Suprapubic skin (tissue), 3 donors: Measurements from ENCODE around the gene APOL3.

Source experiments
- CTCF ChIP-seq, 2 donors: fragments of 200-600 bp in 1 of 2; fragments of 450-650 bp in 1 of 2; sonication (generic) in 1 of 2; IDR thresholded peaks; one replicate each; pipeline ENCODE4 v1.5.1; 2016 to 2019; ENCODE audit warnings: antibody characterized with exemption in 2 of 2, mild to moderate bottlenecking in 1 of 2, moderate library complexity in 1 of 2
- POLR2A ChIP-seq, 2 donors: fragments of 450-650 bp; IDR thresholded peaks; one replicate each; pipeline ENCODE4 v1.6.1; 2017; ENCODE audit warnings: antibody characterized with exemption in 2 of 2, mild to moderate bottlenecking in 2 of 2, moderate library complexity in 2 of 2

GRCh38 chr22:36097880-36098279, 62.7 kb downstream of the APOL3 start:
- TF ChIP-seq CTCF (IDR thresholded peaks at IDR 0.05), result no peak
- TF ChIP-seq POLR2A (IDR thresholded peaks at IDR 0.05), result no peak
